Measurements from ENCODE around the gene DCDC1. TPM values are rescaled to one million over a fixed set of nuclear protein-coding genes. Genes with fewer than 3 reads are reported as not detected.

DCDC1 gene
- total RNA-seq, 1 experiment from 2014 or later, result under 0.01 TPM

GRCh38 chr11:30855383-30856006 lies 514.0 kb downstream of the DCDC1 start:
- DNase-seq (ENCODE audit: low read depth), result no peak

DNA sequence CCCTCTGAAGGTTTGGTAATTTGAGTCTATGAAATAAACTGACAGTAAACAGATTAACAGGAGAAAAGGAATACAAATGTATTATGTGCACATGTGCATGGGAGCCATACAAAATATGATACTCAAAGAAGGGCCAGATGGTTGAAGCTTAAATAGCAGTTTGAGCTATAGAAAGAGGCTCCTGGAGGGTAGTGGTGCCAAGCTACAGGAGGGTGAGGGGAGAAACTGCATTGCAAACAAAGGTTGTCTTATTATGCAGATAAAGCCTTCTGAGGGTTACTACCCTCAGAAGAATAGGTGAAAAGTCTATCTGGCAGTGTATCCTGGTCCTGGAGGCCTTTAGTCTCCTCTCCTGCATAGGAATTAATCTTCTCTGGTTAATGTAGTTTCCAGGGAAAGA lies 516.1 kb downstream of the DCDC1 start:
- no peak for DNase-seq (ENCODE audit: low read depth)

GRCh38 chr11:30852645-30853044 lies 516.9 kb downstream of the DCDC1 start:
- DNase-seq (ENCODE audit: low read depth), result no peak

GRCh38 chr11:30852091-30852490 lies 517.4 kb downstream of the DCDC1 start:
- no peak for DNase-seq (ENCODE audit: low read depth)

- DNase-seq (ENCODE audit: low read depth), result no peak
Measured at GRCh38 chr11:30837252-30837651, 532.3 kb downstream of the DCDC1 start.

GRCh38 chr11:30832831-30833230 lies 536.7 kb downstream of the DCDC1 start:
- DNase-seq (ENCODE audit: low read depth), result no peak

DNA sequence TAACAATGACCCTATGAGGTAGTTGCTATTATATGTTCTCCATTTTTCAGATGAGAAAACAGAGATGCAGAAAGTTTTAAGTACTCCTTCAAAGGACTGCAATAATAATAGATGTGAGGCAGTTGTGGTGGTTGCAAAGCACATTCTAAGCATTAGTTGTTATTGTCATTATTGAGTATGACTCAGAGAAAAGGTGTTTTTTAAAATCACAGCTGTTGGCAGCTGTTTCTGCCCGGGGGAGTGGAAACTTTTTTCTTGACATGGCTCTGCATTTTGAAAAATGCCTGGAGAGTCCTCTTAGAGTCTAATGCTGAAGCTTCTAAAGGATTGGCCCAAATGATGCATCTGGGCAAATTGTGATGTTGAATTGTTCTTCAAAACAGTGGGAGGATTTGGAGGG lies 538.9 kb downstream of the DCDC1 start:
- no peak for DNase-seq (ENCODE audit: low read depth)

GRCh38 chr11:30826911-30827310 lies 542.6 kb downstream of the DCDC1 start:
- DNase-seq (ENCODE audit: low read depth), result no peak

GRCh38 chr11:30825723-30826122 lies 543.8 kb downstream of the DCDC1 start:
- no peak for DNase-seq (ENCODE audit: low read depth)

- DNase-seq (ENCODE audit: low read depth), result no peak
Measured at GRCh38 chr11:30823119-30823518, 546.4 kb downstream of the DCDC1 start.

GRCh38 chr11:30821438-30821965 lies 548.0 kb downstream of the DCDC1 start:
- no peak for DNase-seq (ENCODE audit: low read depth)

- DNase-seq (ENCODE audit: low read depth), result no peak
Measured at GRCh38 chr11:30818721-30819120, 550.8 kb downstream of the DCDC1 start.

GRCh38 chr11:30816959-30817880 lies 552.3 kb downstream of the DCDC1 start:
- DNase-seq (ENCODE audit: low read depth), result no peak

DNA sequence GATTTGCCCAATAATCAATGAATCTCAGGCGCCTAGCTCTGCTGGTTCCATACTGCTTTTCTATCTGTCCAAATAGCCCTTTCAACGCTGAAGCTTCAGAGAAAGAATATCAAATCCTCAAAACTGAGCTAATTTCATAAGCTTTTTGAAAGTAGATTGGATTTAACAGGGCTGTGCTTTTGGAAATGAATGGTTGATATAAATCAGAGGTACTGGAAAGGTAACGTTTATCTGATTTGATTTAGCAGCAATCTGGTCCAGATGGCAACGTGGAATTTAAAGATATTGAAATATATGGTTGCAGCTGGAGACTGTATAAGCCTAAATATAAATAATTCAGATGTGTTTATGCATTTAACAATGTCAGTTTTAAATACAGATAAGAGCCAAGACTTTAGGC lies 553.9 kb downstream of the DCDC1 start:
- no peak for DNase-seq (ENCODE audit: low read depth)

GRCh38 chr11:30814737-30815136 lies 554.8 kb downstream of the DCDC1 start:
- DNase-seq (ENCODE audit: low read depth), result no peak

Other genes starting within 250 kb of the DCDC1 start
- 13.5 and 15.1 TPM in 2 replicates for gene DNAJC24, start 121 bp upstream of the DCDC1 start, total RNA-seq (2014; rRNA removed; shearing (Covaris generic))
- 98.1 and 130 TPM in 2 replicates for gene IMMP1L, start 139.9 kb upstream of the DCDC1 start, total RNA-seq (2014; rRNA removed; shearing (Covaris generic))
- gene ELP4, start 140.0 kb upstream of the DCDC1 start, total RNA-seq (2014; rRNA removed; shearing (Covaris generic)), result 34.1 and 41.5 TPM in 2 replicates